H9 (cell line): ENCODE data around the gene NDUFA6. TPM values are rescaled to one million over a fixed set of nuclear protein-coding genes. Genes with fewer than 3 reads are reported as not detected.

Experiments used
- DNase-seq: peaks from one replicate; pipeline ENCODE4 v3.0.0-alpha.2; 2017
- H2AFZ ChIP-seq: one replicate; pipeline ENCODE4 v1.6.1; 2013; ENCODE audit warnings: mild to moderate bottlenecking, low read length, control low read depth, moderate library complexity
- H2AK5ac ChIP-seq: 2 replicates; pipeline ENCODE4 v1.6.1; 2013; ENCODE audit warnings: low read length, control low read depth, mixed read lengths; ENCODE audit not compliant: insufficient read length
- H2BK120ac ChIP-seq: one replicate; pipeline ENCODE4 v1.6.1; 2013; ENCODE audit warnings: low read depth, mild to moderate bottlenecking, low read length, control low read depth, inconsistent platforms; ENCODE audit not compliant: poor library complexity, severe bottlenecking
- H2BK12ac ChIP-seq: 2 replicates; pipeline ENCODE4 v1.6.1; 2013; ENCODE audit warnings: low read length, control low read depth, mixed read lengths, low read depth; ENCODE audit not compliant: insufficient read length
- H2BK15ac ChIP-seq: 2 replicates; pipeline ENCODE4 v1.6.1; 2013; ENCODE audit warnings: low read depth, low read length, control low read depth
- H2BK20ac ChIP-seq: one replicate; pipeline ENCODE4 v1.6.1; 2013; ENCODE audit warnings: low read depth, mild to moderate bottlenecking, low read length, control low read depth, inconsistent platforms; ENCODE audit not compliant: poor library complexity, severe bottlenecking
- H2BK5ac ChIP-seq: 2 replicates; pipeline ENCODE4 v1.6.1; 2013; ENCODE audit warnings: low read length, control low read depth, mixed read lengths; ENCODE audit not compliant: insufficient read length
- H3K14ac ChIP-seq: 2 replicates; pipeline ENCODE4 v1.6.1; 2013; ENCODE audit warnings: low read length, control low read depth; ENCODE audit not compliant: insufficient read depth
- H3K18ac ChIP-seq: 2 replicates; pipeline ENCODE4 v1.6.1; 2013; ENCODE audit warnings: low read depth, mild to moderate bottlenecking, mixed read lengths, low read length, control low read depth; ENCODE audit not compliant: insufficient read length
- H3K23ac ChIP-seq: 2 replicates; pipeline ENCODE4 v1.6.1; 2013; ENCODE audit warnings: low read length, control low read depth, mixed read lengths, low read depth; ENCODE audit not compliant: insufficient read length
- H3K23me2 ChIP-seq: 2 replicates; pipeline ENCODE4 v1.6.1; 2013; ENCODE audit warnings: low read depth, mild to moderate bottlenecking, mixed read lengths, low read length, control low read depth; ENCODE audit not compliant: insufficient read length, poor library complexity, severe bottlenecking
- H3K27ac ChIP-seq: 2 replicates; pipeline ENCODE4 v1.5.1; 2013; ENCODE audit warnings: low read length, control low read depth, mixed read lengths, low read depth; ENCODE audit not compliant: insufficient read length
- H3K27me3 ChIP-seq: 2 replicates; pipeline ENCODE4 v1.6.1; 2013; ENCODE audit warnings: low read length, control low read depth, inconsistent platforms; ENCODE audit not compliant: insufficient read depth
- H3K4ac ChIP-seq: 2 replicates; pipeline ENCODE4 v1.6.1; 2013; ENCODE audit warnings: low read depth, mild to moderate bottlenecking, control low read depth, inconsistent platforms, low read length, moderate library complexity
- H3K4me1 ChIP-seq: 2 replicates; pipeline ENCODE4 v1.6.1; 2013; ENCODE audit warnings: low read length, control low read depth, inconsistent platforms; ENCODE audit not compliant: insufficient read depth
- H3K4me2 ChIP-seq: 2 replicates; pipeline ENCODE4 v1.6.1; 2013; ENCODE audit warnings: low read length, control low read depth, mixed read lengths; ENCODE audit not compliant: insufficient read length, insufficient read depth
- H3K56ac ChIP-seq: 2 replicates; pipeline ENCODE4 v1.6.1; 2013; ENCODE audit warnings: low read depth, mild to moderate bottlenecking, mixed read lengths, low read length, control low read depth; ENCODE audit not compliant: insufficient read length
- H3K79me1 ChIP-seq: 2 replicates; pipeline ENCODE4 v1.6.1; 2013; ENCODE audit warnings: low read depth, mild to moderate bottlenecking, moderate library complexity, low read length, control low read depth, inconsistent platforms; ENCODE audit not compliant: insufficient read depth, poor library complexity, severe bottlenecking
- H3K79me2 ChIP-seq: 2 replicates; pipeline ENCODE4 v1.6.1; 2013; ENCODE audit warnings: low read length, control low read depth, inconsistent platforms; ENCODE audit not compliant: insufficient read depth
- H3K9ac ChIP-seq: 2 replicates; pipeline ENCODE4 v1.6.1; 2013; ENCODE audit warnings: low read length, control low read depth, mixed read lengths; ENCODE audit not compliant: insufficient read length; ENCODE audit errors: extremely low read depth
- H3K9me3 ChIP-seq: one replicate; pipeline ENCODE4 v1.6.1; 2013; ENCODE audit warnings: low read depth, low read length, inconsistent platforms; ENCODE audit not compliant: control insufficient read depth
- H3T11ph ChIP-seq: one replicate; pipeline ENCODE4 v1.6.1; 2013; ENCODE audit warnings: mild to moderate bottlenecking, low read length, control low read depth, inconsistent platforms
- H4K20me1 ChIP-seq: one replicate; pipeline ENCODE4 v1.6.1; 2013; ENCODE audit not compliant: control insufficient read depth, insufficient read length, insufficient read depth
- H4K5ac ChIP-seq: 2 replicates; pipeline ENCODE4 v1.6.1; 2013; ENCODE audit warnings: low read depth, mild to moderate bottlenecking, mixed read lengths, low read length, control low read depth; ENCODE audit not compliant: insufficient read length
- H4K8ac ChIP-seq: replicated peaks from 2 replicates; pipeline ENCODE4 v1.6.1; 2013; ENCODE audit warnings: low read length, control low read depth, mixed read lengths, low read depth; ENCODE audit not compliant: insufficient read length
- H4K91ac ChIP-seq: 2 replicates; pipeline ENCODE4 v1.6.1; 2013; ENCODE audit warnings: low read depth, mild to moderate bottlenecking, moderate library complexity, mixed read lengths, low read length, control low read depth; ENCODE audit not compliant: insufficient read length
- H3K27ac Mint-ChIP-seq, 3 experiments: 2 replicates in 2 of 3; 3 replicates in 1 of 3; pipeline ENCODE4 v1.8.0; 2020 to 2021; ENCODE audit warnings: mixed read lengths in 3 of 3, mild to moderate bottlenecking in 1 of 3, moderate library complexity in 1 of 3
- H3K27me3 Mint-ChIP-seq: 2 replicates; pipeline ENCODE4 v1.8.0; 2021; ENCODE audit warnings: low read depth, mild to moderate bottlenecking, moderate library complexity, mixed read lengths
- H3K36me3 Mint-ChIP-seq, 3 experiments: 2 replicates in 2 of 3; 3 replicates in 1 of 3; pipeline ENCODE4 v1.8.0; 2020 to 2021; ENCODE audit warnings: low read depth in 3 of 3, mixed read lengths in 3 of 3; ENCODE audit not compliant: insufficient read depth in 1 of 3
- H3K4me1 Mint-ChIP-seq, 2 experiments: 2 replicates each; pipeline ENCODE4 v1.8.0; 2020; ENCODE audit warnings: mixed read lengths in 2 of 2
- H3K4me3 Mint-ChIP-seq, 2 experiments: 2 replicates in 1 of 2; 3 replicates in 1 of 2; pipeline ENCODE4 v1.8.0; 2020 to 2021; ENCODE audit warnings: mild to moderate bottlenecking in 2 of 2, mixed read lengths in 2 of 2, moderate library complexity in 1 of 2
- H3K9me3 Mint-ChIP-seq, 2 experiments: 2 replicates in 1 of 2; 3 replicates in 1 of 2; pipeline ENCODE4 v1.8.0; 2020; ENCODE audit warnings: mild to moderate bottlenecking in 2 of 2, mixed read lengths in 2 of 2, moderate library complexity in 1 of 2
- WGBS: extraction: QIAGEN DNeasy Blood & Tissue Kit; methylation state at CpG from one replicate; pipeline ENCODE4 v1.1.7; 2013; ENCODE audit warnings: missing lambda C conversion rate, low lambda C conversion rate, mixed read lengths; ENCODE audit not compliant: insufficient read length; ENCODE audit errors: extremely low coverage; 5-methylcytosine and 5-hydroxymethylcytosine counted together
- total RNA-seq: library from RNA; stranded (reverse); gene quantifications from 2 replicates; pipeline ENCODE4 v1.2.1, GENCODE V29; 2021
- TF ChIP-seq, protein P1 (sequence below): fragments of 200-600 bp; sonication (generic); conservative IDR thresholded peaks from 3 replicates; pipeline ENCODE4 v1.8.0; 2021; ENCODE audit warnings: antibody characterized with exemption, mild to moderate bottlenecking

The NDUFA6 gene
- total RNA-seq, 1 experiment from 2014 or later = 91.7 TPM

DNA sequence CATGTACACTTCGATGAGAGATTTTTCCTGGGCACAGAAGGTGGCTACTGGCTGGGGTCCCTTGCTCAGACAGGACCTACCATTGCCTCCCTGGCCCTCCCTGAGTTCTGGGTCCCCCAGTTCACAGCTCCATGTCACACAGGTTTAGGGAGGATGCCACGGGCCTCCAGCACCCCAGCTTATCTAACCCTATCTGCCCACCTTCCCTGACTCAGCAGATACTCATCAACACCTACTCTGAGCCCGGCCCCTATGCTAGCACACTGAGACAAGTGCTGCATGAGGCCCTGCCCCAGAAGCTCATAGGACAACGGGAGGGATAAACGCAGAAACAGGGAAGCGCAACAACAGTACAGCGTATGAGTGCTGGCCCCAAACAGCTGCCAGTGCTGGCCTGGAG, 29.5 kb downstream of the NDUFA6 start:
- WGBS = no CpG with 5 or more reads among the region's 7 CpGs
- Histone ChIP-seq H2AFZ (no peak overlapping the region), H3K18ac (no peak overlapping the region), H2BK120ac (no peak overlapping the region), H4K8ac (no peak overlapping the region), H4K20me1 (peaks cover 5% of the 10 kb centered on the region), H2BK15ac (no peak overlapping the region), H3K79me1 (no peaks in the 10 kb centered on the region), H3K27ac (no peak overlapping the region), H2BK5ac (no peak overlapping the region), H4K91ac (no peak overlapping the region), H3K56ac (no peak overlapping the region), H3K27me3 (no peaks in the 10 kb centered on the region), H3K4me2 (no peak overlapping the region), H3K9me3 (no peaks in the 10 kb centered on the region), H3K4me1 (peaks cover 10% of the 10 kb centered on the region; the same call in 1 of the 2 replicates), H3K4ac (no peak overlapping the region), H4K5ac (no peak overlapping the region), H3K14ac (no peak overlapping the region), H2BK12ac (no peak overlapping the region), H3K9ac (no peak overlapping the region), H2AK5ac (no peak overlapping the region), H3T11ph (no peak overlapping the region), H2BK20ac (no peak overlapping the region), H3K23ac (no peak overlapping the region), H3K23me2 (no peaks in the 10 kb centered on the region), H3K79me2 (no peaks in the 10 kb centered on the region)
- TF ChIP-seq, protein P1, sequence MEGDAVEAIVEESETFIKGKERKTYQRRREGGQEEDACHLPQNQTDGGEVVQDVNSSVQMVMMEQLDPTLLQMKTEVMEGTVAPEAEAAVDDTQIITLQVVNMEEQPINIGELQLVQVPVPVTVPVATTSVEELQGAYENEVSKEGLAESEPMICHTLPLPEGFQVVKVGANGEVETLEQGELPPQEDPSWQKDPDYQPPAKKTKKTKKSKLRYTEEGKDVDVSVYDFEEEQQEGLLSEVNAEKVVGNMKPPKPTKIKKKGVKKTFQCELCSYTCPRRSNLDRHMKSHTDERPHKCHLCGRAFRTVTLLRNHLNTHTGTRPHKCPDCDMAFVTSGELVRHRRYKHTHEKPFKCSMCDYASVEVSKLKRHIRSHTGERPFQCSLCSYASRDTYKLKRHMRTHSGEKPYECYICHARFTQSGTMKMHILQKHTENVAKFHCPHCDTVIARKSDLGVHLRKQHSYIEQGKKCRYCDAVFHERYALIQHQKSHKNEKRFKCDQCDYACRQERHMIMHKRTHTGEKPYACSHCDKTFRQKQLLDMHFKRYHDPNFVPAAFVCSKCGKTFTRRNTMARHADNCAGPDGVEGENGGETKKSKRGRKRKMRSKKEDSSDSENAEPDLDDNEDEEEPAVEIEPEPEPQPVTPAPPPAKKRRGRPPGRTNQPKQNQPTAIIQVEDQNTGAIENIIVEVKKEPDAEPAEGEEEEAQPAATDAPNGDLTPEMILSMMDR = no peak
- peaks cover 7% of the 10 kb centered on the region for H3K27me3 Mint-ChIP-seq
- DNase-seq = no peak
- H3K4me3 Mint-ChIP-seq = no peak overlapping the region
- peak overlapping the region in 1 of 3 experiments; percentile 23; a peak in 1 of 7 replicates for H3K27ac Mint-ChIP-seq
- peaks cover 19 to 20% of the 10 kb centered on the region in 2 experiments for H3K9me3 Mint-ChIP-seq
- peaks cover 39 to 68% (median 65%) of the 10 kb centered on the region in 3 experiments for H3K36me3 Mint-ChIP-seq
- H3K4me1 Mint-ChIP-seq = peaks cover 13% of the 10 kb centered on the region in 2 experiments
